Measurements from ENCODE around the gene TSR2.
"Not testable (repeated sequence)": the region's sequence is repeated elsewhere in the genome, so short reads cannot be mapped to it uniquely, and the experiment has no call there.

TSR2 gene

GRCh38 chrX:54473993-54474859, 34.0 kb downstream of the TSR2 start:
- DNase-seq (ENCODE audit: low read depth): no peak

GRCh38 chrX:54479136-54480111, 39.2 kb downstream of the TSR2 start:
- no peak for DNase-seq (ENCODE audit: low read depth)

- no peak for DNase-seq (ENCODE audit: low read depth)
Observed at GRCh38 chrX:54482839-54483593, 42.8 kb downstream of the TSR2 start.

- no peak for DNase-seq (ENCODE audit: low read depth)
Observed at GRCh38 chrX:54483946-54484345, 43.7 kb downstream of the TSR2 start.

GRCh38 chrX:54484666-54485065, 44.5 kb downstream of the TSR2 start:
- no peak for DNase-seq (ENCODE audit: low read depth)

- not testable (repeated sequence) for DNase-seq (ENCODE audit: low read depth)
Observed at GRCh38 chrX:54489819-54490218, 49.6 kb downstream of the TSR2 start.

- no peak for DNase-seq (ENCODE audit: low read depth)
Observed at GRCh38 chrX:54492340-54492739, 52.1 kb downstream of the TSR2 start.

- no peak for DNase-seq (ENCODE audit: low read depth)
Observed at GRCh38 chrX:54494166-54494988, 54.2 kb downstream of the TSR2 start.
